ENCODE measurements around the gene TTC28.
"Not testable (repeated sequence)": the region's sequence is repeated elsewhere in the genome, so short reads cannot be mapped to it uniquely, and the experiment has no call there.

Gene TTC28

DNA sequence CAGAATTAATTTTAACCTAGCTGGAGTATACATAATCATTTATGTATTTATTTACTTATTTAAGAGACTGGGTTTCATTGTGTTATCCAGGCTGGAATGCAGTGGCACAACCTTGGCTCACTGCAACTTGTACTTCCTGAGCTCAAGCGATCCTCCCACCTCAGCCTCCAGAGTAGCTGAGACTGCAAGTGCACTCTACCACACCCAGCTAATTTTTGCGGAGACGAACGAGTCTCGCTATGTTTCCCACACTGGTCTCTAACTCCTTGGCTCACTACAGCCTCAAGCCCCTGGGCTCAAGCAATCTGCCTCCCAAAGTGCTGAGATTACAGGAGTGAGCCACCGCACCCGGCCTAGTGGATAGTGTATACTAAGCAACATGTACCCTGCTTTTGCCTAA, 1.5 kb downstream of the TTC28 start:
- DNase-seq (ENCODE audit: low read depth) = not testable (repeated sequence)

- DNase-seq (ENCODE audit: low read depth) = no peak
These were observed 5.5 kb downstream of the TTC28 start for GRCh38 chr22:28674121-28674563.

GRCh38 chr22:28670756-28671155, 8.9 kb downstream of the TTC28 start:
- no peak for DNase-seq (ENCODE audit: low read depth)

GRCh38 chr22:28670161-28670560, 9.5 kb downstream of the TTC28 start:
- DNase-seq (ENCODE audit: low read depth) = no peak

- DNase-seq (ENCODE audit: low read depth) = no peak
These were observed 10.3 kb downstream of the TTC28 start for GRCh38 chr22:28669387-28669786.

- not testable (repeated sequence) for DNase-seq (ENCODE audit: low read depth)
These were observed 16.1 kb downstream of the TTC28 start for GRCh38 chr22:28663569-28663942.

DNA sequence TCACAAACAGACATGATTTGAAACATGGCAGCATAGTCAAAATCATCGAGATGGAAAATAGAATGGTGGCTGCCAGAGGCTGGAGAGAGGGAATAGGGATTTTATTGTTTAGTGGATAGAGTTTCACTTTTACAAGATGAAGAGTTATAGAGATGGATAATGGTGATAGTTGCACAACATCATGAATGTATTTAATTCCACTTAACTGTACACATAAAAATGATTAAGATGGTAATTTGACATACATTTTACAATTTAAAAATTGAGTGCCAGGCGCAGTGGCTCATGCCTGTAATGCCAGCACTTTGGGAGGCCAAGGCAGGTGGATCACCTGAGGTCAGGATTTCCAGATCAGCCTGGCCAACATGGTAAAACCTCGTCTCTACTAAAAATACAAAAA, 21.2 kb downstream of the TTC28 start:
- DNase-seq (ENCODE audit: low read depth) = no peak

DNA sequence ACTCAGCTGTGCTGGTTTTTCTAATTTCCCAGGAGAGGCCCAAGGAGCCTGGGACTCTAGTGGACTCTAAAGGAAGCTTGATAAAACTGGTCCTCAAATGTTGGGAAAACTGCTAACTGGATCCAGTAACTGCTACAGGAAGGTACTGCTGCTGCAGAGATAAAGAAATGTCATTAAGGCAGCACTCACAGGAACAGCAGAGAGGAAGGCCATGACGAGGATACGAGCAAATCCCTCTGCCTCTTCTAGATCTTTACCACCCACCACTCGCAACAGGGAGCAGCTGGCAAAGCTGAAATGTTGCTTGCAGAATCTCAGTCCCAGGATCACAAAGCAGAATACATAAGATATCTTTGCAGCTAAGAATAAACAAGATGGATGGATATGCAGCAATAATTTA, 23.5 kb downstream of the TTC28 start:
- DNase-seq (ENCODE audit: low read depth) = no peak

GRCh38 chr22:28650463-28650862, 29.2 kb downstream of the TTC28 start:
- no peak for DNase-seq (ENCODE audit: low read depth)

- DNase-seq (ENCODE audit: low read depth) = no peak
These were observed 30.8 kb downstream of the TTC28 start for GRCh38 chr22:28648792-28649191.

- DNase-seq (ENCODE audit: low read depth) = no peak
These were observed 32.4 kb downstream of the TTC28 start for GRCh38 chr22:28647216-28647615.

DNA sequence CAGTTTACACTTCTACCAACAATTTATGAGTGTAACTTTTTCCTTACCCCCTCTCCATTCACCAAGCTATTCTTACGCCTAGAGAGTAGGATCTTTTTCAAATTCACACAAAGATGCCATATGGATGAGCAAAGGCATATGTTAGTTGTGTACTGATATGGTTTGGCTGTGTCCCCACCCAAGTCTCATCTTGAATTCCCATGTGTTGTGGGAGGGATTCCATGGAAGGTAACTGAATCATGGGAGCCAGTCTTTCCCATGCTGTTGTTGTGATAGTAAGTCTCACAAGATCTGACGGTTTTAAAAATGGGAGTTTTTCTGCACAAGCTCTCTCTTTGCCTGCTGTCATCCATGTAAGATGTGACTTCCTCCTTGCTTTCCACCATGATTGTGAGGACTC, 40.3 kb downstream of the TTC28 start:
- DNase-seq (ENCODE audit: low read depth) = no peak

DNA sequence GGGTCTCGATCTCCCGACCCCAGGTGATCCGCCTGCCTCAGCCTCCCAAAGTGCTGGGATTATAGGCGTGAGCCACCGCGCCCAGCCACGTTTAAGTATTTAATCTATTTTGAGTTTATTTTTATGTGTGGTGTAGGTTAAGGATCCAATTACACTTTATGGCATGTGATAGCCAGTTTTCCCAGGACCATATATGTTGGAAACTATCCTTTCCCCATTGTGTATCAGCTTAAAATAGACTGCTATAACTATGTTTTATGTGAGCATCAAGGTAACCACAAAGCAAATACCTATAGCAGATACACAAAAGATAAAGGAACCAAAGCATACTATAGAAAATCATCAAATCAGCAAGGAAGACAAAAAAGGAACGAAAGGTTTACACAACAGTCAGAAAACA, 42.4 kb downstream of the TTC28 start:
- no peak for DNase-seq (ENCODE audit: low read depth)

DNA sequence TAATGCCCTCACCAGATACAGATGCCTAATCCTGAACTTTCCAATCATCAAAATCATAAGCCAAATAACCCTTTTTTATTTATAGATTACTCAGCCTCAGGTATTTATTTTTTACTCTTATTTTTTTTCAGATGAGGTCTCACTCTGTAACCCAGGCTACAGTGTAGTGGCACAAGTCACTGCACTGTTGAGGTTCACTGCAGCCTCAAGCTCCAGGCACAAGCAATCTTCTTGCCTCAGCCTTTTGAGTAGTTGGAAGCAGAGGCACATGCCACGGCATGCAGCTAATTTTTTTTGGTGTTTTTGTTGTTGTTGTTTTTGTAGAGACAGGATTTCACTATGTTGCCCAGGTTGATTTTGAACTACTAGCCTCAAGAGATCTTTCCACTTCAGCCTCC, 49.5 kb downstream of the TTC28 start:
- no peak for DNase-seq (ENCODE audit: low read depth)

DNA sequence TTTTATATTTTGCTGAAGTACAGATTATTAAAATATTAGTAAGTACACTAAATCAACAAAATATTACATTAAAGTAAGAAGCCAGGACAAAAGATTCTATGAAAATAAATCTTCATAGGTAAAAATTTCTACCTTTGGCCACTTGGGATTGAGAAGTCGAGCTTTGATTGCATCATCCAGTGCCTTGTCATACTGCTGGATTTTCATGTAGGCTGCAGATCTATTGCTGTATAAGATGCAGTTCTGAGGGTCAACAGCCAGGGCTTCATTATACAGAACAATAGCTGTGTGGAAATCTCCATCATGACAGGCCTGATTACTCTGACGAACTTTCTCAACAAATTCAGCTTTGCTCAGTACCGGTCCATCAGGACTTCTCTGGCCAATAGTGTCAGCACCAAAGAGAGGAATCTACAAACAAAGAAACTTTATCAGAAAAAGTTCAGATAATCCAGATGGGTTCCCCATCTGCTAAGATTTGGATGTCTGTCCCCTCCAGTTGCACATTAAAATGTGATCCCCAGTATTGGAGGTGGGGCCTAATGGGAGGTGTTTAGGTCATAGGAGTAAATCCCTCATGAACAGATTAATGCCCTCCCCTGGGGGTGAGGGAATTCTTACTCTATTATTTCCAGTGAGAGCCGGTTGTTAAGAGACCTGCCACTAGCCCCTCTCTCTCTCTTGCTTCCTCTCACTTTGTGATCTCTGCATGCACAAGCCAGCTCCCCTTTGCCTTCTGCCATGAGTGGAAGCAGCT, 50.0 kb downstream of the TTC28 start:
- no peak for DNase-seq (ENCODE audit: low read depth)

DNA sequence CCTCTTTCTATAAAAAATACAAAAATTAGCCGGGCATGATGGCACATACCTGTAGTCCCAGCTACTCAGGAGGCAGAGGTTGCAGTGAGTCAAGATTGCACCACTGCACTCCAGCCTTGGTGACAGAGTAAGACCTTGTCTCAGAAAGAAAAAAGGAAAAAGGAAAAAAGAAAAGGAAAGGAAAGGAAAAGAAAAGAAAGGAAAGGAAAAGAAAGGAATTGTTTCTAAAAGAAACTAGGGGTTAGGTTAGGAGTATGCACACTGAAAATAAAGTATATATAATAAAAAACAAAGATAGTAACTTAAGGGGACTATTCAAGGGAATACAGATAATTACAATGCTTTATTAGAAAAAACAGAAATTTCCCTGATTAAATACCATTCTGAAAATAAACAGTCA, 50.9 kb downstream of the TTC28 start:
- DNase-seq (ENCODE audit: low read depth) = no peak

DNA sequence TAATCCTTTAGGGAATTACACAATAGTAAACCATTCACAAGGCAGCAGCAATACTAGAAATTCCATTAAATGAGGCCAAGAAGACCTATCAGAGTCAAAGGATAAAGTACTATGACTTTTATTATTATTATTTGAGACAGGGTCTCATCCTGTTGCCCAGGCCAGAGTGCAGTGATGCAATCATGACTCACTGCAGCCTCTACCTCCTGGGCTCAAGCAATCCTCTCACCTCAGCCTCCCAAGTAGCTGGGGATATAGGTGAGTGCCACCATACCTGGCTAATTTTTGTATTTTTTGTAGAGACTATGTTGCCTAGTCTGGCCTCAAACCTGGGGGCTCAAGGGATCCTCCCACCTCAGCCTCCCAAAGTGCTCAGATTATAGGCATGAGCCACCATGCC, 51.8 kb downstream of the TTC28 start:
- DNase-seq (ENCODE audit: low read depth) = no peak

- DNase-seq (ENCODE audit: low read depth) = no peak
These were observed 59.3 kb downstream of the TTC28 start for GRCh38 chr22:28620244-28620922.

DNA sequence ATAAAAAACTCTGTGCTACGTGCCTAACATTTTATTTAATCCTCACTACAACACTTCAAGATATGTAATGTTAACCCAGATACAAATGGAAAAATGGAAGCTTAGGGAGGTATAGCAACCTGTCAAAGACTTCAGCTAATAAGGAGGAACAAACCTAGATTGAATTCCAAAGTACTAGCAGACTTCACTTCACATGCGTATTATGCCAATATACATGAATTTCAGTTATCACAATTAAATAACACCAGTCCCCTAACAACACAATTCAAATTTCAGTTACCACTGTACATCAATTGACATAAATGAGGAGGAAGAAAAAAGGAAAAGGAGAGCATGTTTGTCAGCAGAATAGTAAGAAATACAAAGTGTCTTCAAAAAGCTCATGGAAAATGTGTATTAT, 60.4 kb downstream of the TTC28 start:
- no peak for DNase-seq (ENCODE audit: low read depth)

DNA sequence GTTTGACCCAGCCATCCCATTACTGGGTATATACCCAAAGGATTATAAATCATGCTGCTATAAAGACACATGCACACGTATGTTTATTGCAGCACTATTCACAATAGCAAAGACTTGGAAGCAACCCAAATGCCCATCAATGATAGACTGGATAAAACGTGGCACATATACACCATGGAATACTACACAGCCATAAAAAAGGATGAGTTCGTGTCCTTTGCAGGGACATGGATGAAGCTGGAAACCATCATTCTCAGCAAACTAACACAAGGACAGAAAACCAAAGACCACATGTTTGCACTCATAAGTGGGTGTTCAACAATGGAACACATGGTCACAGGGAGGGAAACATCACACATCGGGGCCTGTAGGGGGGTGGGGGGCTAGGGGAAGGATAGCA, 64.2 kb downstream of the TTC28 start:
- not testable (repeated sequence) for DNase-seq (ENCODE audit: low read depth)

DNA sequence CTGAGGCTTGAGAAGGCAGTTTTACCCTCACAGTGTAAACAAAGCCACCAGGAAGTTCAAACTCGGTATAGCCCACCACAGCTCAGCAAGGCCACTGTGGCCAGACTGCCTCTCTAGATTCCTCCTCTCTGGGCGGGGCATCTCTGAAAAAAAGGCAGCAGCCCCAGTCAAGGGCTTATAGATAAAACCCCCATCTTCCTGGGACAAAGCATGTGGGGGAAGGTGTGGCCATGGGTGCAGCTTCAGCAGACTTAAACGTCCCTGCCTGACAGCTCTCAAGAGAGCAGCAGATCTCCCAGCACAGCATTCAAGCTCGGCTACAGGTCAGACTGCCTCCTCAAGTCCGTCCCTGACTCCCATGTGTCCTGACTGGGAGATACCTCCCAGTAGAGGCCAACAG, 69.7 kb downstream of the TTC28 start:
- no peak for DNase-seq (ENCODE audit: low read depth)

DNA sequence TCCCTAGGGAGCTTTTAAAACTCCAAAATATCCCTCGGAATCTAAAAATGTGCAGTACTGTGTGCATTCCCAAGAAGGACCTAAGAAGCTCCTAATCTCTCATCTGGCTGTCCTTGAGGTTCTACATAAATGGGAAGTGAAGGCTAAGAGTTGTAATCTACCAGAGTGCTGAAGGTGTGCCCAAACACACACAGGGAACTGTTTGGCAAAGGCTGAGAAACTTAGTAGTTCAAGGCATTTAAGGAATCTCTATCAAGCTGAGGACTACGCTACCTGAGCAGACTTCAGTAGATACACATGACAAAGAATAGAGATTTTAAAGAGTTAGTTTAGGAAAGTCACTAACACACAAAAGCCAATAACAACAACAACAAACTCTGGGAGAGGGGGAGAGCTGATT, 71.1 kb downstream of the TTC28 start:
- no peak for DNase-seq (ENCODE audit: low read depth)

GRCh38 chr22:28607795-28608194, 71.8 kb downstream of the TTC28 start:
- no peak for DNase-seq (ENCODE audit: low read depth)

Measured in stimulated activated CD8-positive, alpha-beta memory T cell treated with anti-CD3 and anti-CD28 coated beads, Interleukin-12 subunit alpha, Interleukin-12 subunit beta, amount 100 ng/mL, for 1 hour (primary cell).